ENCODE measurements around the gene GRIN2A.

Gene GRIN2A

DNA sequence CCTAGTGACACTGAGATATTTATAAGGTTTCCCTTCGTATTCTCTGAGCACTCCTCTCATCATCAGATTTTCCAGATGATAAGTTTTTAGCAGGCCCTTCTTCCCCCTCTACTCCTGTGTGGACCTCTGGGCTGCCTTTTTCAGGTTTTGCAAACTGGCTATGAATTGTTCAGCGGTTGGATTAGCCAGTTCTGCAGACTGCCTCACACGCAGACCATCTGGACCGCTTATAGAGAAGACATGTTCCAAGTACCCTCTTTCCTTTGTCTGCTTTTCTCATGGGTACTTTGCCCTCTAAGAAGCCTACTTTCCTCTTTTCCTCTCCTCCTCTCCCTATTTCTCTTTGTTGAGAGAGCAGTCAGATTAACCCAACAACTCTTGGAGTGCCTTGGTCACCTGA is 111.6 kb downstream of the GRIN2A start:
- Histone ChIP-seq H3K9me3 (ENCODE audit: low read depth, low read length) (no peaks in the 10 kb centered on the region), H3K36me3 (ENCODE audit: insufficient read depth, low read length) (no peaks in the 10 kb centered on the region), H3K4me3 (no peak overlapping the region), H3K9ac (ENCODE audit: insufficient read length) (no peak overlapping the region), H3K27ac (no peak overlapping the region)
- DNase-seq (ENCODE audit: low read depth, low spot score): no peak
- no peak for TF ChIP-seq POLR2AphosphoS5 (IDR thresholded peaks at IDR 0.05; ENCODE audit: borderline replicate concordance, low read depth, low read length)
- no peak for TF ChIP-seq EZH2 (IDR thresholded peaks at IDR 0.05)
- no peak for TF ChIP-seq FOXP2 (optimal IDR thresholded peaks at IDR 0.05; ENCODE audit: control extremely low read depth, extremely low read length, insufficient read depth)

DNA sequence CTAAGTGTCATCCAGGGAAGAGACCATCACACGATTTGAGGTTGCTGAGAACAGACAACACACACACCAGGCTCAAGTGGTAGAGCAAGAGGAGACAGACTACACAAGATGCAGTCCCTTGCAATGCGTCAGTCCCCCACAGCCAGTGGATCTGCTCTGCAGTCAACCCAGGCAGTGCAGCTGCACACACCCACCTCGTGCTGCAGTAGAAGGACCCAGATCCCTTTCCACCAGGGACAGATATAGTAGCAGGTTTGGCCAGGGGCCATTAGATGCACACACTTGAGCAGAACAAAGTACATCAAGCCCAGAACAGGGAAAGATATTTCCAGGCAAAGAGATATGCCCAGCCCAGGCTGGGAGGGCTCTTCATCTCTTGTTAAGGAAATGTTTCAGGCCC is 112.9 kb downstream of the GRIN2A start:
- Histone ChIP-seq H3K36me3 (ENCODE audit: insufficient read depth, low read length) (no peaks in the 10 kb centered on the region), H3K4me3 (no peak overlapping the region), H3K9ac (ENCODE audit: insufficient read length) (no peak overlapping the region), H3K9me3 (ENCODE audit: low read depth, low read length) (no peaks in the 10 kb centered on the region), H3K27ac (no peak overlapping the region)
- TF ChIP-seq POLR2AphosphoS5 (IDR thresholded peaks at IDR 0.05; ENCODE audit: borderline replicate concordance, low read depth, low read length) (no peak), EZH2 (IDR thresholded peaks at IDR 0.05) (no peak), FOXP2 (optimal IDR thresholded peaks at IDR 0.05; ENCODE audit: control extremely low read depth, extremely low read length, insufficient read depth) (no peak)
- no peak for DNase-seq (ENCODE audit: low read depth, low spot score)

DNA sequence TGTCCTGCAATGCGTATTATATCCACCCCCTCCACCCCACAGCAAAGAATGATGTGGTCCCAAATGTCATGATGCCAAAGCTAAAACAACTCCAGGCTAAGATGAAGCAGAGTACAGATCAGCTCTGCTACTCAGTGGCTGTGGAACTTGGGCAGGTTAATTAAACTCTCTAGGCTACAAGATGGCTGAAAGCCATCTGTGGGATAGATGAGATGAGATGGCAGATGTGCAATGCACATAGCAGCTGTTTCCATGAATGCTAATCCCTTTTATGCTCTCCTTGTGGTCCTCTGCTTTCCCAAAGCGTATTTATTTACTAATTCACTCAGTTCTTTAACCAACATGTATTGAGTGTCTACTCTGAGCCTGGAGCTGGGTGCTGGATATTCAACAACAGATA is 114.4 kb downstream of the GRIN2A start:
- no peak for DNase-seq (ENCODE audit: low read depth, low spot score)
- Histone ChIP-seq H3K9me3 (ENCODE audit: low read depth, low read length) (no peaks in the 10 kb centered on the region), H3K4me3 (no peak overlapping the region), H3K9ac (ENCODE audit: insufficient read length) (no peak overlapping the region), H3K36me3 (ENCODE audit: insufficient read depth, low read length) (no peaks in the 10 kb centered on the region), H3K27ac (no peak overlapping the region)
- no peak for TF ChIP-seq POLR2AphosphoS5 (IDR thresholded peaks at IDR 0.05; ENCODE audit: borderline replicate concordance, low read depth, low read length)
- no peak for TF ChIP-seq EZH2 (IDR thresholded peaks at IDR 0.05)
- no peak for TF ChIP-seq FOXP2 (optimal IDR thresholded peaks at IDR 0.05; ENCODE audit: control extremely low read depth, extremely low read length, insufficient read depth)

DNA sequence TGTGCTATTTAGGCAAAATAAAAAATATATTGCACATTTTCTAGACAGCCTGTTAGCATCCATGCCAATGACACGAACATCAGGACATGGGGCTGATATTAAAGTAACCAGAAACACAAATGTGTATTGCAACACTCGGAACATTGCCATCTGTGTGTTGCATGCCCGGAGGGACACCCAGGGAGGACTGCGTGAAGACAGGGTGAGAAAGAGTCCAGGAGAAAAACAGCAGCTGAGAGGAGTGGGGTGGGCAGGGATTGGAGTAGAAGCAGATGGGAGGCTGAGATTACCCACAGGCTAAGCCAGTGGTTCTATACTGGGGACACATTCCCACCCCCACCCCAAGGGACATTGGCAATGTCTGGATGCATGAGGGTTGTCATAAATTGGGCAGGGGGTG is 114.8 kb downstream of the GRIN2A start:
- Histone ChIP-seq H3K9ac (ENCODE audit: insufficient read length) (no peak overlapping the region), H3K4me3 (no peak overlapping the region), H3K9me3 (ENCODE audit: low read depth, low read length) (no peaks in the 10 kb centered on the region), H3K27ac (no peak overlapping the region), H3K36me3 (ENCODE audit: insufficient read depth, low read length) (no peaks in the 10 kb centered on the region)
- TF ChIP-seq EZH2 (IDR thresholded peaks at IDR 0.05) (no peak), POLR2AphosphoS5 (IDR thresholded peaks at IDR 0.05; ENCODE audit: borderline replicate concordance, low read depth, low read length) (no peak), FOXP2 (optimal IDR thresholded peaks at IDR 0.05; ENCODE audit: control extremely low read depth, extremely low read length, insufficient read depth) (no peak)
- no peak for DNase-seq (ENCODE audit: low read depth, low spot score)

DNA sequence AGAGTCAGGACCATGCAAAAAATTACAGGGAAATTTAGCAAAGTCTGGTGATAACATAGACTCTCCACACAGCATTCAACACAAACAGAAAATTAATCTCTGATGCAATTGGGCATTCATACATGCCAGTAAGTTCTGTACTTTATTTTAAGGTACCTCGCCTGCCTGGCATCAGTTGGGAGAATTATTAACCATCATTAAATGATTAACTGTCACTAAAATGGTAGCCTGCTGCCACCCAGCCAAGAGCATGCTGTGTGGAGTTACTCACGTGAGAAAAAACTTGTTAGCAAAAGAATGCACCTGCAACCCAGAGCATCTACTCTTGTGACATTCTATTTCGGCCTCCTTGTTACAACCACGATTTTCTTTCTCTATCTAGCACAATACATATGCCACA is 117.2 kb downstream of the GRIN2A start:
- H3K4me3 ChIP-seq: no peak overlapping the region
- H3K27ac ChIP-seq: no peak overlapping the region
- H3K36me3 ChIP-seq (ENCODE audit: insufficient read depth, low read length): no peaks in the 10 kb centered on the region
- no peaks in the 10 kb centered on the region for H3K9me3 ChIP-seq (ENCODE audit: low read depth, low read length)
- no peak for DNase-seq (ENCODE audit: low read depth, low spot score)
- no peak for TF ChIP-seq POLR2AphosphoS5 (IDR thresholded peaks at IDR 0.05; ENCODE audit: borderline replicate concordance, low read depth, low read length)
- TF ChIP-seq FOXP2 (optimal IDR thresholded peaks at IDR 0.05; ENCODE audit: control extremely low read depth, extremely low read length, insufficient read depth): no peak
- no peak for TF ChIP-seq EZH2 (IDR thresholded peaks at IDR 0.05)
- no peak overlapping the region for H3K9ac ChIP-seq (ENCODE audit: insufficient read length)

DNA sequence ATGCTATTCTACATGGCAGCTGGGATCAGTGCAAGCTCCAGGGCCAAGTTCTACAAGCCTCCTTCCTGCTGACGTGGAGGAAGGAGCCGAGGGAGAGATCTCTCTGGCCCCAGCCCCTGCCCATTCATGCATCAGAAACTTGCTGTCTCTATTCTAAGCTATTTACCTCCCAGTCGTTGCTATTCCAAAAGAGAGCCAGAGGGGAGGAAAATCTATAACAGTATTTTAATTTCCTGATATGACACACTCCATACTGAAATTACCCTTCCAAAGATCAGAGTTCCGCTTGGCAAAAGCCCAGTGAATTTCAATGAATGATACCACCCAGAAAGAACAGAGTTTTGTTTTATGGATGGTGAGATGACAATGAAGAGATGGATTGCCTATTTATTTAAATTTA is 133.4 kb downstream of the GRIN2A start:
- TF ChIP-seq FOXP2 (optimal IDR thresholded peaks at IDR 0.05; ENCODE audit: control extremely low read depth, extremely low read length, insufficient read depth) (no peak), POLR2AphosphoS5 (IDR thresholded peaks at IDR 0.05; ENCODE audit: borderline replicate concordance, low read depth, low read length) (no peak), EZH2 (IDR thresholded peaks at IDR 0.05) (no peak)
- Histone ChIP-seq H3K9ac (ENCODE audit: insufficient read length) (no peak overlapping the region), H3K36me3 (ENCODE audit: insufficient read depth, low read length) (no peaks in the 10 kb centered on the region), H3K4me3 (no peak overlapping the region), H3K9me3 (ENCODE audit: low read depth, low read length) (no peaks in the 10 kb centered on the region), H3K27ac (no peak overlapping the region)
- DNase-seq (ENCODE audit: low read depth, low spot score): no peak

DNA sequence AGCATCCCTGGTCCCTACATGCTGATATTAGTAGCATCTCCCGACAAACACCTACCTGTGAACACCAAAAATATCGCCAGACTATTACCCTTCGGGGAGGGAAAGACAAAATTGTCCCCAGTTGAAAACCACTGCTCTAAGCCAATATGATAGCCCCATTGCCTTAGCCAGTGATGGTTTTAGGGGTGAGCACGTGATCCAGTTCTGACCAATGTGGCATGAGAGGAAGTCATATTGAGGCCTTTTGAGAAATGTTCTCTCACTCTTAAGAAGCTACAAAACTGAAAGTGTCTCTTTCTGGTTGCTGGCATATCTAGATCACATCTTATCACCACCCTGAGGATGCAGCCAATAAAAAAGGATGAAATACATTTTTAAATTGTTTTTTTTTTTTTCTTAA is 136.3 kb downstream of the GRIN2A start:
- Histone ChIP-seq H3K9me3 (ENCODE audit: low read depth, low read length) (no peaks in the 10 kb centered on the region), H3K9ac (ENCODE audit: insufficient read length) (no peak overlapping the region), H3K36me3 (ENCODE audit: insufficient read depth, low read length) (no peaks in the 10 kb centered on the region), H3K27ac (no peak overlapping the region), H3K4me3 (no peak overlapping the region)
- DNase-seq (ENCODE audit: low read depth, low spot score): no peak
- TF ChIP-seq FOXP2 (optimal IDR thresholded peaks at IDR 0.05; ENCODE audit: control extremely low read depth, extremely low read length, insufficient read depth): no peak
- TF ChIP-seq EZH2 (IDR thresholded peaks at IDR 0.05): no peak
- TF ChIP-seq POLR2AphosphoS5 (IDR thresholded peaks at IDR 0.05; ENCODE audit: borderline replicate concordance, low read depth, low read length): no peak

DNA sequence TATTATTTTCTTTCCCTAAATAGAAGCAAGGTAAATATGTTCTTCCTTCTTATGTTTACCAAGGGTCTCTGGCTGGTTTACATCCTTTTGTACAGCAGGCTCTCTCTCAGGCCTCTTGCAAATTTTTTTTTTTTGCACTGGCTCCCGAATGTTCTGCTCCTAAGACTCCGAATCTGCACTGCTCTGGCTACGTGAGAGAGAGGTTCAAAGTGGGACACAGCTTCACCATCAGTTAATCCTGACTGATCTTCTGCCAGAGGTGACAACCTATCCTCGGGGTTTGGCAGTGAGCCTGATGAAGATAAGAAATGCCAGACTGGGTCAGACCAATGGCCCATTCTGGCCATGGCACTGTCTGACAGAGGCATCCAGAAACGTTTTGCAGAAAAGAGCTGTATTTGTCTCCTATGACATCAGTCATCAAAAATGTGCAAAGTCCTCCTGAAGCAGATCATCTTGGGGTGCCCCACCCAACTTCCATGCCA is 136.9 kb downstream of the GRIN2A start:
- H3K9me3 ChIP-seq (ENCODE audit: low read depth, low read length): no peaks in the 10 kb centered on the region
- H3K36me3 ChIP-seq (ENCODE audit: insufficient read depth, low read length): no peaks in the 10 kb centered on the region
- no peak for TF ChIP-seq POLR2AphosphoS5 (IDR thresholded peaks at IDR 0.05; ENCODE audit: borderline replicate concordance, low read depth, low read length)
- no peak for TF ChIP-seq FOXP2 (optimal IDR thresholded peaks at IDR 0.05; ENCODE audit: control extremely low read depth, extremely low read length, insufficient read depth)
- TF ChIP-seq EZH2 (IDR thresholded peaks at IDR 0.05): no peak
- no peak overlapping the region for H3K9ac ChIP-seq (ENCODE audit: insufficient read length)
- H3K27ac ChIP-seq: no peak overlapping the region
- H3K4me3 ChIP-seq: no peak overlapping the region
- DNase-seq (ENCODE audit: low read depth, low spot score): no peak

Measured in SK-N-MC (cell line).